WI38 (cell line): ENCODE results near the gene ZBTB26.
A peak's percentile ranks its signal among the peaks of the same experiment; 100 is the strongest.

Source experiments
- H3K4me3 ChIP-seq: 2 replicates; pipeline ENCODE4 v1.5.1; 2011; ENCODE audit warnings: low read depth, mild to moderate bottlenecking, control low read depth, low read length
- CTCF ChIP-seq: IDR thresholded peaks from 2 replicates; pipeline ENCODE4 v1.5.1; 2012; ENCODE audit warnings: low read depth, mild to moderate bottlenecking, control low read depth, low read length

ZBTB26 gene

GRCh38 chr9:122940749-122941581 lies 9.7 kb upstream of the ZBTB26 start, which contains the start of gene RABGAP1:
RABGAP1 (plus strand) TSS chr9:122941020; CDS start chr9:122957060, 16,040 bp downstream.
- TF ChIP-seq CTCF: no peak

DNA sequence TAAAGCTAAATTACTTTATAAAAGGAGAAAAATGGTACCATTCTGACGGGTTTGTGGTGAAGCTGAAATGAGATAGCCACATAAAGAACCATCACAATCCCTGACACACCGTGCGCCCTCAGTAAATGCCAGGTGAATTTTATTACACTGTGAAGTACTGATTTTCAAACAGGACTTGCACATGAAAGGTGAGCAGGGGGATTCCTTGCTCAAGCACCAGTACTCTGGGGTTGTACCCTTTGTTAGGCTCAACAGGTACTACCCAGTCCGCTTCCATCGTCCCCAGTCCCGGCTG lies 9.1 kb upstream of the ZBTB26 start:
- peak overlapping the region; percentile 29 for H3K4me3 ChIP-seq
- TF ChIP-seq CTCF: no peak

More at GRCh38 chr9:122940749-122941581, 9.7 kb upstream of the ZBTB26 start, which contains the start of gene RABGAP1:
- peak within 1 kb of the TSS; percentile 93 for H3K4me3 ChIP-seq

GRCh38 chr9:122939601-122940000 lies 8.3 kb upstream of the ZBTB26 start:
- no peak for TF ChIP-seq CTCF
- H3K4me3 ChIP-seq: no peak overlapping the region

DNA sequence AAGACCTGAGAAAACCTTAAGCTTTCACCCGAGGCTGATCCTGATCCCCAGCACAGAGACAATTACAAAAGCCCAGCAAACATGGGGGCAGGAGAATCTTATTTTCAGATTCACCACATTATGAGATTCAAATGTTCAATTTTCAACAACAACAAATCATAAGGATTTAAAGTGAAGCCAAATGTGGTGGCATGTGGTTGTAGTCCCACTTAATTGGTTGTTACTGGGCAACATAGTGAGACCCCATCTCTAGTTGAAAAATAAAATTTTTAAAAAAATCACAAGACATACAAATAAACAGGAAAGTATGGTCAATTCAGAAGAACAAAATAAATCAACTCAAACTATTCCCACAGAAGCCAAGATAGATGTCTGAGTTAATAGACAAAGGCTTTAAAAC lies 5.6 kb upstream of the ZBTB26 start:
- TF ChIP-seq CTCF: no peak
- H3K4me3 ChIP-seq: no peak overlapping the region

GRCh38 chr9:122936464-122936863 lies 5.2 kb upstream of the ZBTB26 start:
- H3K4me3 ChIP-seq: no peak overlapping the region
- TF ChIP-seq CTCF: no peak

GRCh38 chr9:122930541-122931225 lies 629 bp downstream of the ZBTB26 start:
- H3K4me3 ChIP-seq: peak overlapping the region; percentile 78
- TF ChIP-seq CTCF: no peak

GRCh38 chr9:122929796-122930354 lies 1.4 kb downstream of the ZBTB26 start:
- H3K4me3 ChIP-seq: no peak overlapping the region; the same call in none of the 2 replicates
- no peak for TF ChIP-seq CTCF
